ENCODE data around the gene WDTC1.

- TF ChIP-seq POLR2AphosphoS5 (IDR thresholded peaks at IDR 0.05) (no peak), CTCF (IDR thresholded peaks at IDR 0.05) (no peak), EP300 (IDR thresholded peaks at IDR 0.05; ENCODE audit: low read depth) (no peak), POLR2A (IDR thresholded peaks at IDR 0.05) (no peak)
Observed at GRCh38 chr1:27336756-27337155, 102.3 kb downstream of the WDTC1 start.
